HG03135 (cell line): ENCODE measurements around the gene ARHGAP10.
"Not testable (repeated sequence)": the region's sequence is repeated elsewhere in the genome, so short reads cannot be mapped to it uniquely, and the experiment has no call there.

ENCODE experiments used
- ATAC-seq: cut with Tn5 transposase; IDR thresholded peaks from one replicate; pipeline ENCODE4 v1.9.1; 2021; ENCODE audit warnings: mild to moderate bottlenecking, moderate library complexity; ENCODE audit not compliant: unreplicated experiment

Gene ARHGAP10

GRCh38 chr4:147791865-147792264 is 60.0 kb downstream of the ARHGAP10 start:
- ATAC-seq, result no peak

GRCh38 chr4:147793569-147794313 is 61.9 kb downstream of the ARHGAP10 start:
- no peak for ATAC-seq

- no peak for ATAC-seq
Measured at GRCh38 chr4:147794314-147794680, 62.4 kb downstream of the ARHGAP10 start.

GRCh38 chr4:147794787-147795413 is 63.0 kb downstream of the ARHGAP10 start:
- peak; percentile 82 for ATAC-seq

GRCh38 chr4:147799057-147799456 is 67.2 kb downstream of the ARHGAP10 start:
- not testable (repeated sequence) for ATAC-seq

GRCh38 chr4:147799986-147800555 is 68.2 kb downstream of the ARHGAP10 start:
- peak; percentile 97 for ATAC-seq

- no peak for ATAC-seq
Measured at GRCh38 chr4:147801820-147802219, 69.9 kb downstream of the ARHGAP10 start.

GRCh38 chr4:147802346-147802745 is 70.5 kb downstream of the ARHGAP10 start:
- no peak for ATAC-seq

- no peak for ATAC-seq
Measured at GRCh38 chr4:147805946-147806345, 74.1 kb downstream of the ARHGAP10 start.

- ATAC-seq, result no peak
Measured at GRCh38 chr4:147808447-147808846, 76.6 kb downstream of the ARHGAP10 start.

- ATAC-seq, result no peak
Measured at GRCh38 chr4:147809211-147809610, 77.3 kb downstream of the ARHGAP10 start.

- no peak for ATAC-seq
Measured at GRCh38 chr4:147811878-147812277, 80.0 kb downstream of the ARHGAP10 start.

- ATAC-seq, result no peak
Measured at GRCh38 chr4:147813109-147813773, 81.4 kb downstream of the ARHGAP10 start.

- no peak for ATAC-seq
Measured at GRCh38 chr4:147813973-147814372, 82.1 kb downstream of the ARHGAP10 start.

GRCh38 chr4:147814376-147814775 is 82.5 kb downstream of the ARHGAP10 start:
- ATAC-seq, result no peak

GRCh38 chr4:147815741-147816140 is 83.9 kb downstream of the ARHGAP10 start:
- ATAC-seq, result no peak

GRCh38 chr4:147816382-147817254 is 84.7 kb downstream of the ARHGAP10 start:
- ATAC-seq, result no peak

- no peak for ATAC-seq
Measured at GRCh38 chr4:147820975-147821374, 89.1 kb downstream of the ARHGAP10 start.

GRCh38 chr4:147821555-147821954 is 89.7 kb downstream of the ARHGAP10 start:
- ATAC-seq, result no peak

GRCh38 chr4:147822128-147822527 is 90.2 kb downstream of the ARHGAP10 start:
- no peak for ATAC-seq

GRCh38 chr4:147823130-147823529 is 91.2 kb downstream of the ARHGAP10 start:
- no peak for ATAC-seq
